ENCODE data around the gene ILKAP. TPM values are rescaled to one million over a fixed set of nuclear protein-coding genes. Genes with fewer than 3 reads are reported as not detected.

Gene ILKAP
- total RNA-seq, 2 experiments from 2014 or later, result 42.1 to 43.3 TPM

DNA sequence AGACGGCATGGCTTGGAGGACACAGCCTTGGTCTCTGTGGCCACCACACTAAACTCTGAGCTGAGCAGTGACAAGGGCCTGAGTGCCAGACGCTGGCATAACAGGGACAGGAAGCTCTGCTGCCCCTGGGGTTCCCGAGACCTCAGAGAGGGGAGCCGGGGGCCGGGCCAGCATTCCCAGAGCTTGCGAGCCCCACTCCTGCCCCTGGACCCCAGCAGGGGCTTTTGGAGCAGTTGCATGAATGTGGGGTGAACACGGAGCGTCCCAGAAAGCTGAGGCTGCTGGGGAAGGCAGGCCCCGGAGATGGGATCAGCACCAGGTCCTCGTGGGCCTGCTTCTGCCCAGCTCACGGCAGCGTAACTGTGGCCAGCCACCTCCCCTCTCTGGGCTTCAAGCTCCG lies 52.3 kb downstream of the ILKAP start:
- Mint-ChIP-seq H3K4me1 (ENCODE audit: low read depth) (no peaks in the 10 kb centered on the region), H3K9me3 (peaks cover 4% of the 10 kb centered on the region), H3K4me3 (no peak overlapping the region), H3K27ac (no peak overlapping the region), H3K36me3 (ENCODE audit: low read depth) (no peaks in the 10 kb centered on the region), H3K27me3 (no peaks in the 10 kb centered on the region)
- TF ChIP-seq, protein P1, sequence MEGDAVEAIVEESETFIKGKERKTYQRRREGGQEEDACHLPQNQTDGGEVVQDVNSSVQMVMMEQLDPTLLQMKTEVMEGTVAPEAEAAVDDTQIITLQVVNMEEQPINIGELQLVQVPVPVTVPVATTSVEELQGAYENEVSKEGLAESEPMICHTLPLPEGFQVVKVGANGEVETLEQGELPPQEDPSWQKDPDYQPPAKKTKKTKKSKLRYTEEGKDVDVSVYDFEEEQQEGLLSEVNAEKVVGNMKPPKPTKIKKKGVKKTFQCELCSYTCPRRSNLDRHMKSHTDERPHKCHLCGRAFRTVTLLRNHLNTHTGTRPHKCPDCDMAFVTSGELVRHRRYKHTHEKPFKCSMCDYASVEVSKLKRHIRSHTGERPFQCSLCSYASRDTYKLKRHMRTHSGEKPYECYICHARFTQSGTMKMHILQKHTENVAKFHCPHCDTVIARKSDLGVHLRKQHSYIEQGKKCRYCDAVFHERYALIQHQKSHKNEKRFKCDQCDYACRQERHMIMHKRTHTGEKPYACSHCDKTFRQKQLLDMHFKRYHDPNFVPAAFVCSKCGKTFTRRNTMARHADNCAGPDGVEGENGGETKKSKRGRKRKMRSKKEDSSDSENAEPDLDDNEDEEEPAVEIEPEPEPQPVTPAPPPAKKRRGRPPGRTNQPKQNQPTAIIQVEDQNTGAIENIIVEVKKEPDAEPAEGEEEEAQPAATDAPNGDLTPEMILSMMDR (IDR thresholded peaks at IDR 0.05), result no peak
- ChIA-PET CTCF (no interaction called here), POLR2A (no interaction called here)
- ATAC-seq, result no peak
- intact Hi-C loops (cut with micrococcal nuclease), result no loop called here
- no peak for DNase-seq

- DNase-seq, result no peak
- intact Hi-C loops (cut with micrococcal nuclease), result no loop called here
- H3K9me3 Mint-ChIP-seq, result peaks cover 4% of the 10 kb centered on the region
- no peaks in the 10 kb centered on the region for H3K36me3 Mint-ChIP-seq (ENCODE audit: low read depth)
- TF ChIP-seq, protein P1 (IDR thresholded peaks at IDR 0.05), result no peak
- no peaks in the 10 kb centered on the region for H3K27me3 Mint-ChIP-seq
- H3K4me3 Mint-ChIP-seq, result no peak overlapping the region
- no peaks in the 10 kb centered on the region for H3K4me1 Mint-ChIP-seq (ENCODE audit: low read depth)
- ChIA-PET CTCF (no interaction called here), POLR2A (no interaction called here)
- no peak for ATAC-seq
- H3K27ac Mint-ChIP-seq, result no peak overlapping the region
Observed at GRCh38 chr2:238150686-238151085, 52.8 kb downstream of the ILKAP start.

DNA sequence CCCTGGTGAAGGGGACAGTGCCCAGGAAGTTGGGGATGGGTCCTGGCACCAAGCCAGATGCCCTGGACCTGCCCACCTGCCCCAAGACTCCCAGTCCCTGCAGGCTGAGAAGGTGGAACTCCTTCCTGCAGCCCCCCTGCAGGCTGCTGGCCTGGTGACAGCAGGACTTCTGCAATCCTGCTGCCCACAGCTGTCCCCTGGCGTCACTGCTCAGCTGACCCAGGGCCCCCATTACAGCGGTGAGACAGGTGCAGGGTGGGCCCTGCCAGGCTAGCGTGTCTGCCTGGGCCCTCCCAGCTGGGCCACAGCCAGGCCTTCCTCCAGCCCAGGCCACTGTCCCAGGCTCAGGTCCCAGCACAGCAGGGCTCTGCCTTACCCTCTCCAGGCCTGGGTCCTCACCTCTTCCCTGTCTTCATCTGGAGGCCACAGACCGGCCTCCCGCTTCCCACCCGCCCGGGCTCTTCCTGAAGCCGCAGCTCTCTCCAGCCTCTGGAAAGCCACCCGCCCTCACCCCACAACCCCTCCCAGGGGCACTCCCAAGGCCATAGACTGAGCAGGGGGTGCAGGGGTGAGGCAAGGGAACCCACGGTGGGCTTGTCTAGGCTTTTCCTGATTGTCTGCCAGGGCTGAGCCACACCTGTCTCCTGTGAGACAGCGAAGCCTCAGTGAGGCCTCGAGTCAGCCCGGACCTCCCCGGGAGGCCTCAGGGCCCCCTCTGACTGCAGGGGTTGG lies 53.5 kb downstream of the ILKAP start:
- DNase-seq (no peak), ATAC-seq (no peak)
- H3K27ac Mint-ChIP-seq, result no peak overlapping the region
- H3K4me3 Mint-ChIP-seq, result no peak overlapping the region
- H3K9me3 Mint-ChIP-seq, result peaks cover 4% of the 10 kb centered on the region
- CTCF ChIA-PET, result interaction anchor here (1.1 kb wide), 1 partner anchor 11 kb away, joined by 3 read pairs; no protein-coding TSS in a partner anchor
- POLR2A ChIA-PET, result no interaction called here
- H3K27me3 Mint-ChIP-seq, result no peaks in the 10 kb centered on the region
- intact Hi-C loops (cut with micrococcal nuclease), result no loop called here
- TF ChIP-seq, protein P1 (IDR thresholded peaks at IDR 0.05), result no peak
- H3K36me3 Mint-ChIP-seq (ENCODE audit: low read depth), result no peaks in the 10 kb centered on the region
- H3K4me1 Mint-ChIP-seq (ENCODE audit: low read depth), result no peaks in the 10 kb centered on the region

DNA sequence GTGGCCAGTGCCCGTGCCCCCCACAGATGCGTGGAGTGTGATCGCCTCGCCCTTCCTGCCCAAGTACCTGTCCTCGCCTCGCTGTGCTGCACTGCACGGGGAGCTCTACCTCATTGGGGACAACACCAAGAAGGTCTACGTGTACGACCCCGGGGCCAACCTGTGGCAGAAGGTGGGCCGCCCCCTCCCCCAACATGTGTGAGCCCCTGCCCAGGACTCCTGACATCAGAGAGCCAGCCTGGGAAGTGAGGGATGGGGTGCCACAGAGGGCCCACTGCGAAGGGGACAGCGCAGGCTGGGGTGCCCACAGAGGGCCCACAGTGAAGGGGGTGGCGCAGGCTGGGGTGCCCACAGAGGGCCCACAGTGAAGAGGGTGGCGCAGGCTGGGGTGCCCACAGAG lies 54.5 kb downstream of the ILKAP start:
- DNase-seq (no peak), ATAC-seq (no peak)
- H3K9me3 Mint-ChIP-seq, result peaks cover under 1% of the 10 kb centered on the region
- H3K4me3 Mint-ChIP-seq, result no peak overlapping the region
- no peaks in the 10 kb centered on the region for H3K27me3 Mint-ChIP-seq
- intact Hi-C loops (cut with micrococcal nuclease), result no loop called here
- no peak overlapping the region for H3K27ac Mint-ChIP-seq
- CTCF ChIA-PET, result interaction anchor here (1.1 kb wide), 1 partner anchor 12 kb away, joined by 3 read pairs; no protein-coding TSS in a partner anchor
- no peaks in the 10 kb centered on the region for H3K4me1 Mint-ChIP-seq (ENCODE audit: low read depth)
- TF ChIP-seq, protein P1 (IDR thresholded peaks at IDR 0.05), result no peak
- H3K36me3 Mint-ChIP-seq (ENCODE audit: low read depth), result no peaks in the 10 kb centered on the region
- POLR2A ChIA-PET, result no interaction called here

GRCh38 chr2:238146884-238147544 lies 56.5 kb downstream of the ILKAP start:
- Mint-ChIP-seq H3K27me3 (no peaks in the 10 kb centered on the region), H3K27ac (no peak overlapping the region), H3K36me3 (ENCODE audit: low read depth) (no peaks in the 10 kb centered on the region), H3K4me1 (ENCODE audit: low read depth) (peaks cover 5% of the 10 kb centered on the region), H3K4me3 (no peak overlapping the region), H3K9me3 (no peaks in the 10 kb centered on the region)
- ChIA-PET CTCF (interaction anchor here (1.0 kb wide), 1 partner anchor 15 kb away, joined by 4 read pairs; no protein-coding TSS in a partner anchor), POLR2A (interaction anchor here (0.5 to 0.7 kb wide), 2 partner anchors 404 to 415 kb away, joined by 3 read pairs; no protein-coding TSS in a partner anchor)
- intact Hi-C loops (cut with micrococcal nuclease), result no loop called here
- DNase-seq (no peak), ATAC-seq (no peak)
- TF ChIP-seq, protein P1 (IDR thresholded peaks at IDR 0.05), result no peak

Data from activated CD8-positive, alpha-beta T cell treated with anti-CD3 and anti-CD28 coated beads for 36 hours (primary cell).